GM23338 (cell line): Measurements from ENCODE around the gene PHAX. TPM values are rescaled to one million over a fixed set of nuclear protein-coding genes. Genes with fewer than 3 reads are reported as not detected.
A peak's percentile ranks its signal among the peaks of the same experiment; 100 is the strongest.

Source experiments
- ATAC-seq: fragments of 200-7000 bp; cut with Tn5 transposase; 3 replicates; pipeline ENCODE4 v1.9.1; 2020
- DNase-seq: peaks from one replicate; pipeline ENCODE4 v3.0.0-alpha.2; 2015; ENCODE audit warnings: low spot score
- H2AFZ ChIP-seq: fragments of 200-600 bp; sonication (generic); 2 replicates; pipeline ENCODE4 v1.8.0; 2016; ENCODE audit warnings: antibody characterized with exemption, mild to moderate bottlenecking, moderate library complexity
- H3F3A ChIP-seq: fragments of 200-600 bp; sonication (generic); replicated peaks from 2 replicates; pipeline ENCODE4 v1.8.0; 2017; ENCODE audit warnings: antibody characterized with exemption, mixed run types, low read depth
- H3K27ac ChIP-seq: fragments of 200-600 bp; sonication (generic); 2 replicates; pipeline ENCODE4 v1.6.1; 2016; ENCODE audit warnings: low read depth
- H3K27me3 ChIP-seq: fragments of 200-600 bp; sonication (generic); 2 replicates; pipeline ENCODE4 v1.8.0; 2016; ENCODE audit warnings: mild to moderate bottlenecking, mixed run types, moderate library complexity; ENCODE audit not compliant: insufficient read depth
- H3K36me3 ChIP-seq: fragments of 200-600 bp; sonication (generic); 2 replicates; pipeline ENCODE4 v1.8.0; 2016; ENCODE audit warnings: mild to moderate bottlenecking; ENCODE audit not compliant: insufficient read depth
- H3K4me1 ChIP-seq: fragments of 200-600 bp; sonication (generic); 2 replicates; pipeline ENCODE4 v1.8.0; 2016; ENCODE audit warnings: mild to moderate bottlenecking, moderate library complexity; ENCODE audit not compliant: insufficient read depth
- H3K4me2 ChIP-seq: fragments of 200-600 bp; sonication (generic); 2 replicates; pipeline ENCODE4 v1.7.1; 2017; ENCODE audit warnings: mixed run types
- H3K4me3 ChIP-seq: fragments of 200-600 bp; sonication (generic); 2 replicates; pipeline ENCODE4 v1.6.1; 2016; ENCODE audit warnings: mixed run types
- H3K79me2 ChIP-seq: fragments of 200-600 bp; sonication (generic); replicated peaks from 2 replicates; pipeline ENCODE4 v1.8.0; 2017; ENCODE audit warnings: mild to moderate bottlenecking; ENCODE audit not compliant: insufficient read depth
- H3K9me2 ChIP-seq: fragments of 200-600 bp; sonication (generic); 2 replicates; pipeline ENCODE4 v1.8.0; 2017; ENCODE audit not compliant: insufficient read depth
- H4K20me1 ChIP-seq: fragments of 200-600 bp; sonication (generic); replicated peaks from 2 replicates; pipeline ENCODE4 v1.8.0; 2017; ENCODE audit warnings: mild to moderate bottlenecking; ENCODE audit not compliant: insufficient read depth
- H3K27ac Mint-ChIP-seq: 2 replicates; pipeline ENCODE4 v1.8.0; 2020; ENCODE audit warnings: inconsistent platforms, mild to moderate bottlenecking, moderate library complexity, mixed read lengths
- H3K27me3 Mint-ChIP-seq: 3 replicates; pipeline ENCODE4 v1.8.0; 2022; ENCODE audit warnings: low read depth, mild to moderate bottlenecking, moderate library complexity, mixed read lengths, inconsistent platforms; ENCODE audit not compliant: insufficient read depth, poor library complexity
- H3K36me3 Mint-ChIP-seq: 3 replicates; pipeline ENCODE4 v1.8.0; 2021; ENCODE audit warnings: low read depth, mild to moderate bottlenecking, inconsistent platforms, moderate library complexity, mixed read lengths
- H3K4me1 Mint-ChIP-seq: 3 replicates; pipeline ENCODE4 v1.8.0; 2020; ENCODE audit warnings: mild to moderate bottlenecking, inconsistent platforms, mixed read lengths
- H3K4me3 Mint-ChIP-seq: 3 replicates; pipeline ENCODE4 v1.8.0; 2021; ENCODE audit warnings: moderate library complexity, mild to moderate bottlenecking, inconsistent platforms, mixed read lengths
- H3K9me3 Mint-ChIP-seq: 3 replicates; pipeline ENCODE4 v1.8.0; 2020; ENCODE audit warnings: moderate library complexity, mild to moderate bottlenecking, inconsistent platforms, mixed read lengths
- CREB1 ChIP-seq: fragments of 250-450 bp; sonication (Bioruptor Pico); IDR thresholded peaks from 2 replicates; pipeline ENCODE4 v1.5.0; 2020; ENCODE audit warnings: low read depth, mild to moderate bottlenecking, moderate library complexity
- EZH2 ChIP-seq: fragments of 200-600 bp; sonication (generic); IDR thresholded peaks from one replicate; pipeline ENCODE4 v1.8.0; 2017; ENCODE audit warnings: antibody characterized with exemption, mild to moderate bottlenecking, low read depth; ENCODE audit not compliant: unreplicated experiment
- EZH2phosphoT487 ChIP-seq: fragments of 200-600 bp; sonication (generic); IDR thresholded peaks from one replicate; pipeline ENCODE4 v1.8.1; 2018; ENCODE audit warnings: antibody characterized with exemption; ENCODE audit not compliant: unreplicated experiment
- JUNB ChIP-seq: IDR thresholded peaks from one replicate; pipeline ENCODE4 v1.6.1; 2016; ENCODE audit warnings: antibody characterized with exemption; ENCODE audit not compliant: unreplicated experiment
- NANOG ChIP-seq: IDR thresholded peaks from 2 replicates; pipeline ENCODE4 v1.6.1; 2016; ENCODE audit warnings: antibody characterized with exemption, borderline replicate concordance
- POLR2AphosphoS5 ChIP-seq: IDR thresholded peaks from 2 replicates; pipeline ENCODE4 v1.6.1; 2016; ENCODE audit warnings: antibody characterized with exemption, low read depth
- STAT1 ChIP-seq: IDR thresholded peaks from one replicate; pipeline ENCODE4 v1.6.1; 2016; ENCODE audit warnings: antibody characterized with exemption; ENCODE audit not compliant: unreplicated experiment
- ZNF331 ChIP-seq: fragments of 250-450 bp; sonication (Bioruptor Pico); IDR thresholded peaks from 2 replicates; pipeline ENCODE4 v1.5.0; 2020; ENCODE audit warnings: low read depth, mild to moderate bottlenecking, moderate library complexity
- polyA plus RNA-seq: library from polyadenylated mRNA; unstranded; fragments of >200 nt; fragmentation: Nextera tagmentation; extraction: Ambion mirVana; gene quantifications from 2 replicates; pipeline ENCODE4 v1.2.1, GENCODE V29; 2016
- total RNA-seq: library from RNA; depleted of rRNA; stranded (reverse); fragments of >200 nt; shearing (Covaris generic); gene quantifications from 2 replicates; pipeline ENCODE4 v1.2.3, GENCODE V29; 2014
- TF ChIP-seq, protein P1 (sequence below): IDR thresholded peaks from 2 replicates; pipeline ENCODE4 v1.6.1; 2016; ENCODE audit warnings: antibody characterized with exemption
- TF ChIP-seq, protein P2 (sequence below), 2 experiments: fragments of 200-600 bp in 1 of 2; sonication (generic) in 1 of 2; conservative IDR thresholded peaks; 2 replicates each; pipeline versions ENCODE4 v1.5.1 to v1.6.1; 2016 to 2017; ENCODE audit warnings: antibody characterized with exemption in 2 of 2, low read depth in 2 of 2, mild to moderate bottlenecking in 2 of 2, moderate library complexity in 1 of 2
- TF ChIP-seq, protein P3 (sequence below): fragments of 250-450 bp; sonication (Bioruptor Pico); IDR thresholded peaks from 2 replicates; pipeline ENCODE4 v1.5.0; 2020; ENCODE audit warnings: mild to moderate bottlenecking, moderate library complexity
- TF ChIP-seq, protein P4 (sequence below): IDR thresholded peaks from one replicate; pipeline ENCODE4 v1.6.1; 2018; ENCODE audit warnings: antibody characterized with exemption; ENCODE audit not compliant: unreplicated experiment

PHAX gene
- total and polyA plus RNA-seq, 2 experiments from 2014 or later: 75.9 to 140 TPM

DNA sequence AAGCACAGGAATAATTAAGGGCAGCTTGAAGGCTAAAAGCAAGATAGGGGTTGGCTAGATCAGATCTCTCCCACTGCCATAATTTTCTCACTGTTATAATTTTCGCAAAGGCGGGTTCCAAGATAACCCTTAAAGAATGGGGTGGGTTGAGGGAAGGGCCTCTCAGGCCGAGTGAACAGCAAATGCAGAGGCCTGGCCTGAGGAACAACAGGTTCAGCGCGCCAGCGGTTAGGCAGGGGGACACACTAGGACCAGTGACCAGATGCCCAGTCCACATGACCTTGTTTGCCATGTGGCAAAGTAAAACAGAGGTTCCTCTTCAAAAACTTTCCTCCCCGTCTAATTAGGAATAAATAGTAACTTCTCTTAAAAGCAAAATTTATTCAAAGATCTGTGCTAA lies 1.2 kb upstream of the PHAX start:
- Histone ChIP-seq H3K79me2 (peaks cover 36% of the 10 kb centered on the region), H3K36me3 (peaks cover 7% of the 10 kb centered on the region), H3K4me3 (no peak overlapping the region), H3K9me2 (no peaks in the 10 kb centered on the region), H3K4me1 (peaks cover 32% of the 10 kb centered on the region), H3F3A (peaks cover 12% of the 10 kb centered on the region), H3K4me2 (peak overlapping the region; percentile 2), H3K27me3 (no peaks in the 10 kb centered on the region), H2AFZ (no peak overlapping the region), H3K27ac (peak overlapping the region; percentile 99), H4K20me1 (peaks cover 15% of the 10 kb centered on the region)
- TF ChIP-seq, protein P1, sequence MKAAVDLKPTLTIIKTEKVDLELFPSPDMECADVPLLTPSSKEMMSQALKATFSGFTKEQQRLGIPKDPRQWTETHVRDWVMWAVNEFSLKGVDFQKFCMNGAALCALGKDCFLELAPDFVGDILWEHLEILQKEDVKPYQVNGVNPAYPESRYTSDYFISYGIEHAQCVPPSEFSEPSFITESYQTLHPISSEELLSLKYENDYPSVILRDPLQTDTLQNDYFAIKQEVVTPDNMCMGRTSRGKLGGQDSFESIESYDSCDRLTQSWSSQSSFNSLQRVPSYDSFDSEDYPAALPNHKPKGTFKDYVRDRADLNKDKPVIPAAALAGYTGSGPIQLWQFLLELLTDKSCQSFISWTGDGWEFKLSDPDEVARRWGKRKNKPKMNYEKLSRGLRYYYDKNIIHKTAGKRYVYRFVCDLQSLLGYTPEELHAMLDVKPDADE: no peak
- TF ChIP-seq, protein P2, sequence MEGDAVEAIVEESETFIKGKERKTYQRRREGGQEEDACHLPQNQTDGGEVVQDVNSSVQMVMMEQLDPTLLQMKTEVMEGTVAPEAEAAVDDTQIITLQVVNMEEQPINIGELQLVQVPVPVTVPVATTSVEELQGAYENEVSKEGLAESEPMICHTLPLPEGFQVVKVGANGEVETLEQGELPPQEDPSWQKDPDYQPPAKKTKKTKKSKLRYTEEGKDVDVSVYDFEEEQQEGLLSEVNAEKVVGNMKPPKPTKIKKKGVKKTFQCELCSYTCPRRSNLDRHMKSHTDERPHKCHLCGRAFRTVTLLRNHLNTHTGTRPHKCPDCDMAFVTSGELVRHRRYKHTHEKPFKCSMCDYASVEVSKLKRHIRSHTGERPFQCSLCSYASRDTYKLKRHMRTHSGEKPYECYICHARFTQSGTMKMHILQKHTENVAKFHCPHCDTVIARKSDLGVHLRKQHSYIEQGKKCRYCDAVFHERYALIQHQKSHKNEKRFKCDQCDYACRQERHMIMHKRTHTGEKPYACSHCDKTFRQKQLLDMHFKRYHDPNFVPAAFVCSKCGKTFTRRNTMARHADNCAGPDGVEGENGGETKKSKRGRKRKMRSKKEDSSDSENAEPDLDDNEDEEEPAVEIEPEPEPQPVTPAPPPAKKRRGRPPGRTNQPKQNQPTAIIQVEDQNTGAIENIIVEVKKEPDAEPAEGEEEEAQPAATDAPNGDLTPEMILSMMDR (conservative IDR thresholded peaks at IDR 0.05; ENCODE audit: low read depth in 2 of 2): no peak
- TF ChIP-seq ZNF331 (no peak), CREB1 (CRISPR knock-in tag) (no peak), POLR2AphosphoS5 (no peak), EZH2 (no peak), JUNB (no peak), NANOG (no peak), STAT1 (no peak), EZH2phosphoT487 (no peak)
- TF ChIP-seq, protein P3, sequence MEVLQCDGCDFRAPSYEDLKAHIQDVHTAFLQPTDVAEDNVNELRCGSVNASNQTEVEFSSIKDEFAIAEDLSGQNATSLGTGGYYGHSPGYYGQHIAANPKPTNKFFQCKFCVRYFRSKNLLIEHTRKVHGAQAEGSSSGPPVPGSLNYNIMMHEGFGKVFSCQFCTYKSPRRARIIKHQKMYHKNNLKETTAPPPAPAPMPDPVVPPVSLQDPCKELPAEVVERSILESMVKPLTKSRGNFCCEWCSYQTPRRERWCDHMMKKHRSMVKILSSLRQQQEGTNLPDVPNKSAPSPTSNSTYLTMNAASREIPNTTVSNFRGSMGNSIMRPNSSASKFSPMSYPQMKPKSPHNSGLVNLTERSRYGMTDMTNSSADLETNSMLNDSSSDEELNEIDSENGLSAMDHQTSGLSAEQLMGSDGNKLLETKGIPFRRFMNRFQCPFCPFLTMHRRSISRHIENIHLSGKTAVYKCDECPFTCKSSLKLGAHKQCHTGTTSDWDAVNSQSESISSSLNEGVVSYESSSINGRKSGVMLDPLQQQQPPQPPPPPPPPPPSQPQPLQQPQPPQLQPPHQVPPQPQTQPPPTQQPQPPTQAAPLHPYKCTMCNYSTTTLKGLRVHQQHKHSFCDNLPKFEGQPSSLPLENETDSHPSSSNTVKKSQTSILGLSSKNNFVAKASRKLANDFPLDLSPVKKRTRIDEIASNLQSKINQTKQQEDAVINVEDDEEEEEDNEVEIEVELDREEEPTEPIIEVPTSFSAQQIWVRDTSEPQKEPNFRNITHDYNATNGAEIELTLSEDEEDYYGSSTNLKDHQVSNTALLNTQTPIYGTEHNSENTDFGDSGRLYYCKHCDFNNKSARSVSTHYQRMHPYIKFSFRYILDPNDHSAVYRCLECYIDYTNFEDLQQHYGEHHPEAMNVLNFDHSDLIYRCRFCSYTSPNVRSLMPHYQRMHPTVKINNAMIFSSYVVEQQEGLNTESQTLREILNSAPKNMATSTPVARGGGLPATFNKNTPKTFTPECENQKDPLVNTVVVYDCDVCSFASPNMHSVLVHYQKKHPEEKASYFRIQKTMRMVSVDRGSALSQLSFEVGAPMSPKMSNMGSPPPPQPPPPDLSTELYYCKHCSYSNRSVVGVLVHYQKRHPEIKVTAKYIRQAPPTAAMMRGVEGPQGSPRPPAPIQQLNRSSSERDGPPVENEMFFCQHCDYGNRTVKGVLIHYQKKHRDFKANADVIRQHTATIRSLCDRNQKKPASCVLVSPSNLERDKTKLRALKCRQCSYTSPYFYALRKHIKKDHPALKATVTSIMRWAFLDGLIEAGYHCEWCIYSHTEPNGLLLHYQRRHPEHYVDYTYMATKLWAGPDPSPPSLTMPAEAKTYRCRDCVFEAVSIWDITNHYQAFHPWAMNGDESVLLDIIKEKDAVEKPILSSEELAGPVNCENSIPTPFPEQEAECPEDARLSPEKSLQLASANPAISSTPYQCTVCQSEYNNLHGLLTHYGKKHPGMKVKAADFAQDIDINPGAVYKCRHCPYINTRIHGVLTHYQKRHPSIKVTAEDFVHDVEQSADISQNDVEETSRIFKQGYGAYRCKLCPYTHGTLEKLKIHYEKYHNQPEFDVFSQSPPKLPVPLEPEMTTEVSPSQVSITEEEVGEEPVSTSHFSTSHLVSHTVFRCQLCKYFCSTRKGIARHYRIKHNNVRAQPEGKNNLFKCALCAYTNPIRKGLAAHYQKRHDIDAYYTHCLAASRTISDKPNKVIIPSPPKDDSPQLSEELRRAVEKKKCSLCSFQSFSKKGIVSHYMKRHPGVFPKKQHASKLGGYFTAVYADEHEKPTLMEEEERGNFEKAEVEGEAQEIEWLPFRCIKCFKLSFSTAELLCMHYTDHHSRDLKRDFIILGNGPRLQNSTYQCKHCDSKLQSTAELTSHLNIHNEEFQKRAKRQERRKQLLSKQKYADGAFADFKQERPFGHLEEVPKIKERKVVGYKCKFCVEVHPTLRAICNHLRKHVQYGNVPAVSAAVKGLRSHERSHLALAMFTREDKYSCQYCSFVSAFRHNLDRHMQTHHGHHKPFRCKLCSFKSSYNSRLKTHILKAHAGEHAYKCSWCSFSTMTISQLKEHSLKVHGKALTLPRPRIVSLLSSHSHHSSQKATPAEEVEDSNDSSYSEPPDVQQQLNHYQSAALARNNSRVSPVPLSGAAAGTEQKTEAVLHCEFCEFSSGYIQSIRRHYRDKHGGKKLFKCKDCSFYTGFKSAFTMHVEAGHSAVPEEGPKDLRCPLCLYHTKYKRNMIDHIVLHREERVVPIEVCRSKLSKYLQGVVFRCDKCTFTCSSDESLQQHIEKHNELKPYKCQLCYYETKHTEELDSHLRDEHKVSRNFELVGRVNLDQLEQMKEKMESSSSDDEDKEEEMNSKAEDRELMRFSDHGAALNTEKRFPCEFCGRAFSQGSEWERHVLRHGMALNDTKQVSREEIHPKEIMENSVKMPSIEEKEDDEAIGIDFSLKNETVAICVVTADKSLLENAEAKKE (CRISPR knock-in tag): no peak
- TF ChIP-seq, protein P4, sequence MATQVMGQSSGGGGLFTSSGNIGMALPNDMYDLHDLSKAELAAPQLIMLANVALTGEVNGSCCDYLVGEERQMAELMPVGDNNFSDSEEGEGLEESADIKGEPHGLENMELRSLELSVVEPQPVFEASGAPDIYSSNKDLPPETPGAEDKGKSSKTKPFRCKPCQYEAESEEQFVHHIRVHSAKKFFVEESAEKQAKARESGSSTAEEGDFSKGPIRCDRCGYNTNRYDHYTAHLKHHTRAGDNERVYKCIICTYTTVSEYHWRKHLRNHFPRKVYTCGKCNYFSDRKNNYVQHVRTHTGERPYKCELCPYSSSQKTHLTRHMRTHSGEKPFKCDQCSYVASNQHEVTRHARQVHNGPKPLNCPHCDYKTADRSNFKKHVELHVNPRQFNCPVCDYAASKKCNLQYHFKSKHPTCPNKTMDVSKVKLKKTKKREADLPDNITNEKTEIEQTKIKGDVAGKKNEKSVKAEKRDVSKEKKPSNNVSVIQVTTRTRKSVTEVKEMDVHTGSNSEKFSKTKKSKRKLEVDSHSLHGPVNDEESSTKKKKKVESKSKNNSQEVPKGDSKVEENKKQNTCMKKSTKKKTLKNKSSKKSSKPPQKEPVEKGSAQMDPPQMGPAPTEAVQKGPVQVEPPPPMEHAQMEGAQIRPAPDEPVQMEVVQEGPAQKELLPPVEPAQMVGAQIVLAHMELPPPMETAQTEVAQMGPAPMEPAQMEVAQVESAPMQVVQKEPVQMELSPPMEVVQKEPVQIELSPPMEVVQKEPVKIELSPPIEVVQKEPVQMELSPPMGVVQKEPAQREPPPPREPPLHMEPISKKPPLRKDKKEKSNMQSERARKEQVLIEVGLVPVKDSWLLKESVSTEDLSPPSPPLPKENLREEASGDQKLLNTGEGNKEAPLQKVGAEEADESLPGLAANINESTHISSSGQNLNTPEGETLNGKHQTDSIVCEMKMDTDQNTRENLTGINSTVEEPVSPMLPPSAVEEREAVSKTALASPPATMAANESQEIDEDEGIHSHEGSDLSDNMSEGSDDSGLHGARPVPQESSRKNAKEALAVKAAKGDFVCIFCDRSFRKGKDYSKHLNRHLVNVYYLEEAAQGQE: no peak
- DNase-seq (peak; percentile 27), ATAC-seq (no peak)
- peaks cover 33% of the 10 kb centered on the region for H3K4me1 Mint-ChIP-seq
- peaks cover 22% of the 10 kb centered on the region for H3K36me3 Mint-ChIP-seq
- no peaks in the 10 kb centered on the region for H3K9me3 Mint-ChIP-seq
- no peak overlapping the region for H3K4me3 Mint-ChIP-seq
- H3K27me3 Mint-ChIP-seq: peaks cover 23% of the 10 kb centered on the region
- peak overlapping the region; percentile 94 for H3K27ac Mint-ChIP-seq
